HG03060 (cell line): ENCODE data around the gene ITPKC.

ENCODE experiments used
- ATAC-seq: cut with Tn5 transposase; IDR thresholded peaks from one replicate; pipeline ENCODE4 v1.9.1; 2021; ENCODE audit warnings: low read depth, moderate number of reproducible peaks; ENCODE audit not compliant: unreplicated experiment

The ITPKC gene

DNA sequence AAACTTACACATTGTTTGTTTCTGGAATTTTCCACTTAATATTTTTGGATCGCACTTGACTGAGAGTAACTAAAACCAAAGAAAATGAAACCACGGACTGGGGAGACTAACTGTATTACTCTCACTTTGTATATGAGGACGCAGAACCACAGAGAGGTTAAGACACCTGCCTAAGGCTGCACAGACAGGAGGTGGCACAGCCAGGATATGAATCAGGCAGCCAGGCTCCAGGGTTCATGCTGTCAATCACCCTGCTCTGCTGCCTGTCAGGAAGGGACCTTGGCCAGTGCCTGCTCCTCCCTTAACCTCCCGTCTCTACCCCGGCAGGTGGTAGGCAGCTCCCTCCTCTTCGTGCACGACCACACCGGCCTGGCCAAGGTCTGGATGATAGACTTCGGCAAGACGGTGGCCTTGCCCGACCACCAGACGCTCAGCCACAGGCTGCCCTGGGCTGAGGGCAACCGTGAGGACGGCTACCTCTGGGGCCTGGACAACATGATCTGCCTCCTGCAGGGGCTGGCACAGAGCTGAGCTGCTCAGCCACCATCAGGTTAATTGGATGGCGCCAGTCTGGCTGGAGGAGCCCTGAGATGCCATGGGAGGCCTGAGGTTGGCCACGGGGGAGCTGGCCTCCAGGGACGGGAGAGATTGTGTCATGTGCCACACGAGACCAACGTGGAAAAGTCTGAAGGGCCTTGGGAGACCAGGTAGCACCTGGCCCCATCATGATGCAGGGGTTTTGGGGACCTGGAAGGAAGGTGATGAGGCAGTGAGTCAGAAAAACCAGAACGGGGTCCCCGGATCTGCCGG is 22.3 kb downstream of the ITPKC start:
- no peak for ATAC-seq

DNA sequence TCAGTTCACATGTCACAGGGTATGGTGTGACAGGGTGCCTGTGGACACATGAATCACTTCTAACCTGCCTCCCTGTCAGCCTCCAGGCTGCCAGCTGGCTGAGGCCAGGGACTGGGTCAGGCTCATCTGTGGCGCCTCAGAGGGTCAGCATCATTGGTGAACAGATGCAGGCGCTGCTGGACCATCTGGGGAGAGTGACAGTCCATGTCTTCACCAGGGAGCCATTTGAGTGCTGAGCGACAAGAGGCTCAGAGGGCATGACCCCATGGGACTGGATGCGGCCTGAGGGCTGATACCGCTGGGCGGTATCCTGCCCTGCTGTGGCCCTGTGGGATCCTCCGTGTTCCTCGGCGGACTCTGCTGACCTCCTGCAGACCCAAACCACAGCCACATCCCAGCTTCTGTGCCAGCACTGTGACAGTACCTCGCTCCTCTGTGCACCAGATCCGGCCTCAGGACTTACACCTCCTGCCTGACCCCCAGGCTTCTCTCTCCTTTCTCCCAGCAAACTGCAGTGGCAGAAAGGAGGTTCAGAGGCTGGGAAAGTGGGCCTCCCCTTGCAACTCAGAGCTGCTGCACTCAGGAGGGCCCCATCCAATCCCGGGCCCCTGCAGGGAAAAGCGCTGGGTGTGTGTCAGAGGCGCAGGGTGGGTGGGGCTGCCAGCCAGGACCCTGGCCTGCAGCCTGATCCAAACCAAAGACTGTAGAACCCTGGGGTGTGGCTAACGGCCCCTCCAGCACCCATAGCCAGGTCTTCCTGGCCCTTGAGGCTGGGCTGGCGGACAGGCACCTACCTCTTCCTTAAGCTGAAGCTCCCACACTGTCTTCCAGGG is 23.2 kb downstream of the ITPKC start:
- no peak for ATAC-seq

DNA sequence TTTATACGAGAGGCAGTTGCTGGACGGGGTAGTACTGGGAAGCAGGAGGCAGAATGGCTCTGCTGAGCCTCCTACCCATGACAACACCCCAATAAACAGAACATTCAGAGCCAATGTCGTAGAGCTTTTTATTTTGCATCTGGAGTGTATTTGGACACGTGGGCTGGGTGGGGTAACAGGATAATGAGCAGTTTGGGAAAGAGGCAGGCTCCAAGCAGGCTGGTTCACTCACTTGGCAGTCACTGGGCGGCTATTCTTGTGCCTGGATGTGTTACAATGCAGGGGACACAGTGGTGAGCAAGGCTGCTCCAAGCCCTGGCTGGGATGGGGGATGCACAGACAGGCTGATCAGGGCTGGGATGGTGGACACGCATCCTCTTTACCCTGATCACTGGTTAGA is 23.8 kb downstream of the ITPKC start:
- no peak for ATAC-seq

DNA sequence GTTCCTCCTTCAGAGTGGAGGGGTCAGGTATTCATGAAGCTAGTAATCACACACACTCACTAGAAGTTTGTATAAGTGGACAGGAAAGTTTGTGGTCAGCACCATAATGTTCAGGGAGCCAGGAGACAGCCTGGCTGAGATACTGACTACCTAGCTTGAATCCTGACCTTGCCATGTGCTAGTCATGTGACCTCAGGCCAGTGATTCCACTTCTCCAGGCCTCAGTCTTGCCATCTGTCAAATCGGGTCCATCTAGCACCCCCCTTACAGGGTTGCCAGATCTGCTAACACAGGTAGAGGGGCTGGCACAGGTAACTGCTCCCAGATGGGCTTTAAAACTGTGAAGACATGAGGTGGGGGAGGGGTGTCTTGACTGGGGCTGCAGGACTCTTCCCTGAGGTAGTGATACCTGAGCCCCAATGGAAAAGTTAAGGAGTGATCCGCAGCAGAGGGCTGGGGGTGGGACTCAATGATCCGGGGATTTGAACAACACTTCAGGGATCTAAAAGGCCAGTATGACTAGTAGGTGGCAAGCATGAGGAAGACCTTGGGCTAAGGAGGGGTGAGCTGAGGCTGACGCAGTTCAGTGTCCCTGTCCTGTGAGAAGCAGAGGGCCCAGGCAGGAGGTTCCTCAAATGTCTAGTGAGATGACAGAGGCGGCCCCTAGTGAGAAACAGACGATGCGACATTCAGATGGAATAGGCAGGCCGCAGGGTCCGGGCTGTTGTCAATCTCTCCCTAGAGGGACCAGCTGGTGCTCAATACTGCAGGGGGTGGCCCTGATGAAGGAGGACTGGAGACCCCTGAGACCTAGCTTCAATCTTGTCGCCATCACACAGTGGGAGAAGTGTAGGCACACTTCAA is 24.8 kb downstream of the ITPKC start:
- no peak for ATAC-seq

DNA sequence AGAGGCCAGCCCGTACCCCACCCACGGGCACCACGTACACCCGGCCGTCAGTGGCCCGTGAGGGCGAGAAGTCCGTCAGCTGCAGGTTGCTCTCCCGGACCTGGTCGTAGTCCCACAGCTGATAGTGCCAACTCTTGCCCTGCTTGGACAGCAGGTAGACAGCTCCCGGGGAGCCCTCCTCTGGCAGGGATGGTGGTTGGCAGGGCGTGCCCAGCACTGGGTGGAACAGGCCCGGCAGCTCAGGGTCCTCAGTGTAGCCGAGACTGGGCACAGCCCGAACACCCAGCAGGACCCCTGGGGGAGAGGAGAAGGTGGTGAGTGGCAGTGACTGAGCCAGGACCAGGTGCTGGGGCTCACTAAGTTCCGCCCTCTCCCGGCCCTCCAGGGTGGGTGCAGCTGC is 25.6 kb downstream of the ITPKC start:
- ATAC-seq: no peak

DNA sequence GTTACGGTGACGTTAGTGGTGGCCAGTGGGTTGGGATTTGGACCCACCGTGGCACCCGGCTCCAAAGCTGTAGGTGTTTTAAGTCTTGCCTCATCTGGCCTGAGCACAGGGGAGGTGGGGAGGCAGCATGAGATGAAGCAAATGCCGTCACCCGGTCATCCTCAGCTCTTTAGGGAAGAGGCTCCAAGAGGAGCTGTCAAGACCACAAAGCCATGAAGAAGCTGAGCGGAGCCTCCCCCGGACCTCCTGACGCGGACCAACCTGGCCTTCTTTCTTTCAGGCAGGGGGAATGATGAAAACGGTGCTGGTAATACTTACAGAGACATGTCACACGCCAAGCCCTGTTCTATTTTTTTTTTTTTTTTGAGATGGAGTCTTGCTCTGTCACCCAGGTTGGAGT is 26.0 kb downstream of the ITPKC start:
- ATAC-seq: no peak

DNA sequence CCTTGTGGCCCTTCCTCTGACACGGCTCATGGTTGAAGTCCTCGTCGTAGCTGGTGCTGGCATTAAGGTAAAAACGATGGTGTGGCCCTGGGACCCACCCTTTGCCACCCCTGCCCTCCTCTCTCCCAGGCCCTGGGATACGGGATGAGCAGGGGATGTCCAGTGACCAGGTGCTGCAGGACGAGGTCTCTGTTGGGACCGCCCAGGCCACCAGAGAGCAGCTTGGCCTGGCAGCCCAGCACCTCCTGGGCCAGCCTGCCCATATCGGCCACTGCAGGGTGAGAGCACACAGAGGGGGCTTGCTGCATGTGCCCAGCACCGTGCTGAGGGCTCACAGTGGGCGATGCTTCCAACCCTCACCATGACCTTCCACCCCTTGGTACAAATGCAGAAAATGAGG is 27.0 kb downstream of the ITPKC start:
- no peak for ATAC-seq

DNA sequence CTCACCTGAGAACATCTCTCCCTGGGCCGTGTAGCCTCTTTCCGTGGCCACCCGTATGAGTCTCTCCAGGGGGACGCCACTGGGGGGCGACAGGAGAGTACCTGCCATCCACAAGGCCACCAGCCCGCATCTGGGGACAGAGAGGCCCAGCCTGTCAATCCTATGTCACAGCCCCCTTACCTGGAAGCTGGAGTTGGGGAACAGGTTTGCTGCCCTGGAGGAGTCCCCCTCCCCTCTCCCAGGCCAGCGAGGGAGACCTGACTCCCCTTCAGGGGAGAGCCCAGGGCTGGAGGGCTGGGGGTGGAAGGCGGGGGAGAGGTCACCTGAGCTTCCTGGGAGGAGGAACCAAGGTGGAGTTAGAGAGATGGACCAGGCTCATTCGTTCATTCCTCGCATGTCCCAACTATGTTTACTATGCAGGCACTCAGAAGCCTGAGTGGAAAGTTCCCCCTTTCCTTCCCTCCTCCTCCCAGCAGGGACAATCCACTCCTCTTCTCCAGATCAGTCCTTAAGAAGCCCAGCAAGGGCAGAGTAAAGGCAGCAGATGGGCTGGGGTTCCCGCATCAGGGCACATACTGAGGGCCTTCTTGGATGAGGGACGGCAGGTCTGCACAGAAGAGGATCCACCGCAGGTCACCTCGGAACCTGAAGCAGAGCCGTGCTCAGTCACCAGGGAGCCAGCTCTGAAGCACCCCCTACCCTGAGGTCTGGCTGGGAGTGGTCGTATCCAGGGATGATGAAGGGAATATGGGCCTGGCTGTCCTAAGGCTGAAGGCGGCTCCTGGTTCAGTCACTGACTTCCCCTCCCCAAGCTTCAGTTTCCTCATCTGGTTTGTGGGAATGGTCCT is 27.9 kb downstream of the ITPKC start:
- no peak for ATAC-seq

DNA sequence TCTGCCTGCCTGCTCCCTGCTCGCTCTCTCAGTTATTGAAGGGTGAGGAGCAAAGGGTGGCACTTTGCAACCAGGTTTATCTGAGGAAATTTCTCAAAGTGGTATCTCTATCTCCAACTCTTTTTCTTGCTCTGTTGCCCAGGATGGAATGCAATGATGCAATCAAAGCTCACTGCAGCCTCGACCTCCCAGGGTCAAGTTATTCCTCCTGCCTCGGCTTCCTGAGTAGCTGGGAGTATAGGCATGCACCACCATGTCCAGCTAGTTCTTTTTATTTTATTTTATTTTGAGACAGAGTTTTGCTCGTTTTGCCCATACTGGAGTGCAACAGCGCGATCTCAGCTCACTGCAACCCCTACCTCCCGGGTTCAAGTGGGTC is 28.5 kb downstream of the ITPKC start:
- ATAC-seq: no peak

DNA sequence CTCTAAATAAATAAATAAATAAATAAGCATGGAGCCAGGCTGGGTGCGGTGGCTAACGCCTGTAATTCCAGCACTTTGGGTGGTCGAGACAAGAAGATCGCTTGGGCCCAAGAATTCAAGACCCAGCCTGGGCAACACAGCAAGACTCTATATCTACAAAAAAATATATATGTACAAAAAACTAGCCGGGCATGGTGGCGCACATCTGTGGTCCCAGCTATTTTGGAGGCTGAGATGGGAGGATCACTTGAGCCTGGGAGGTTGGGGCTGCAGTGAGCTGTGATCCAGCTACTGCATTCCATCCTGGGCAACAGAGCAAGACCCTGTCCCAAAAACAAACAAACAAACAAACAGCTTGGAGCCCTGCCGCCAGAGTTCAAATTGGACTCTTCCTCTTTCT is 30.6 kb downstream of the ITPKC start:
- ATAC-seq: no peak

DNA sequence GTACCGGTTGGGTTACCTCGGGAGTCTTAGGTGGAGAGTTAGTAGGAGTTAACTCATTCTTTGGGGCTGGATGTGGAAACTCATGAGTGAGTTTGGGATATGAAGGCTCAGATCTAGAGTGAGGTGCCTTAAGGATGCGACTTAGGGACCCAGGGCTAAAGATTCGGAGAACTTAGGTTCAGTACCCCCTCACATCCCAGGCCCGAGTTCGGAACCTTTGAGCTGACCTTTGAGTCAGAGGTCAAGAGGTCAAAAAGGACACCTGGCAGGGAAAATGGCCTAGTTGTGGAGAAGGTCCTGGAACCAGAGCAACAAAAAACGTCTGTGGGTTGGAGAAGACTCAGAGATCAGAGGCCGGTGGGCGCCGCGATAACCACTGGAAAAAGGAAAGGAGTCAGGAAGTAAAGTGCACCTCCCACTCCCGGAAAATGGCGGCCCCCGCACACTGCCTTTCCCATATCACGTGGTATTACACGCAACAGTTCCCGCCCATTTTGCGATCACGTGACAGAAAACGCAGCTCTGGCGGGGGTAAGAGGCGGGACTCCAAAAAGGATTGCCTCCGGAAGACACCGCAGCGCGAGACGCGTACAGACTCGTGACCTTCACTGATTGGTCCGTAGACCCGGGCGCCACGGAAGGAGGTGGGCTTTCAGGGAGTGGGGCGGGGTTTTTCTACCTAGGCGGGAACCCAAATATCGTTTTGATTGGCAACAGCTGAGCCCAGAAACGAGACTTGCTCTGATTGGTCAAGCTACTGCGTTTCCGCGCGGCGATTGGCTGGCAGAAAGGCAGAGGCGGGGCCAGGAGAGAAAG is 33.4 kb downstream of the ITPKC start, which contains the start of gene ACTMAP:
TSS of gene ACTMAP (minus strand) at position 420 of the 816 bp plus-strand sequence. CDS start 674 bp downstream, outside the sequence.
- peak; percentile 61 for ATAC-seq

DNA sequence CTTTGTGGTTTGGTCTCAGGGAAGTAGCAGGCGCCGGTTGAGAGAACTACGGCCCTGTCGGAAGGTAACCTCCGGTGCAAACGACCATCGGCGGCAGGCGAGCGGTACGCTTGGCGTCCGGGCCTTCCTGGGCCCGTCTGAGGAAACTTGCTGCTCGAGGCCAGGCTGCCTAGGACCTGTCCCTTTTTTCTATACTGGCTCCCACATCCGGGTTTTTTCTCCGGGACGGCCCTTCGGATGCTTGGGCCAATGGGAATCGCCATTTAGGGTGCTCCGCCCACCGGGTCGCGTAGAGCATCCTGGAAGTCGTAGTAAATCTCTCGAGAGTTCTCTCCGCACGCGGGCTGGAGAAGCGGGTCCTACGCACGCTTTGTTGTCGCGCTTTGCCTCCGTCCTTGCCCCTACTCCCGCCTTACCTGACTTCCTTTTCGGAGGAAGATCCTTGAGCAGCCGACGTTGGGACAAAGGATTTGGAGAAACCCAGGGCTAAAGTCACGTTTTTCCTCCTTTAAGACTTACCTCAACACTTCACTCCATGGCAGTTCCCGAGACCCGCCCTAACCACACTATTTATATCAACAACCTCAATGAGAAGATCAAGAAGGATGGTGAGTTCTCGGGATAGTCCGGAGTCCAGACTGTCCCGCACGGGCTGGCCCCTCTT is 34.1 kb downstream of the ITPKC start, which contains the start of gene SNRPA:
TSS of gene SNRPA (plus strand) at position 330 of the 664 bp plus-strand sequence. CDS start at position 536, 206 bp downstream.
- ATAC-seq: peak; percentile 40

DNA sequence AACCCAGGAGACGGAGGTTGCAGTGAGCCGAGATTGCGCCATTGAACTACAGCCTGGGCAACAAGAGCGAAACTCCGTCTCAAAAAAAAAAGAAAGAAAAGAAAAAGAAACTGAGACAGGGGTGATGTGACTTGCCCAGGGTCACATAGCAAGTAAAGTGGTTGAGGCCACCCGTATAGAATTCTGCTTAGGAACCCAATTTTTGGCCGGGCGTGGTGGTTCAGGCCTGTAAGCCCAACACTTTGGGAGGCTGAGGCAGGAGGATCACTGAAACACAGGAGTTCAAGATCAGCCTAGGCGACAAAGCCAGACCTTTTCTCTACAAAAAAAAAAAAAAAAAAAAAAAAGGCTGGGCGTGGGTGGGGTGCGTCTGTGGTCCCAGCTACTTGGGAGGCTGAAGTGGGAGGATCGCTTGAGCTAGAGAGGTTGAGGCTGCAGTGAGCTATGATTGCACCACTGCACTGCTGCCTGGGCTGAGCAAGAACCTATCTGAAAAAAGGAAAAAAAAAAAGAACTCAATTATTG is 35.4 kb downstream of the ITPKC start:
- ATAC-seq: no peak

DNA sequence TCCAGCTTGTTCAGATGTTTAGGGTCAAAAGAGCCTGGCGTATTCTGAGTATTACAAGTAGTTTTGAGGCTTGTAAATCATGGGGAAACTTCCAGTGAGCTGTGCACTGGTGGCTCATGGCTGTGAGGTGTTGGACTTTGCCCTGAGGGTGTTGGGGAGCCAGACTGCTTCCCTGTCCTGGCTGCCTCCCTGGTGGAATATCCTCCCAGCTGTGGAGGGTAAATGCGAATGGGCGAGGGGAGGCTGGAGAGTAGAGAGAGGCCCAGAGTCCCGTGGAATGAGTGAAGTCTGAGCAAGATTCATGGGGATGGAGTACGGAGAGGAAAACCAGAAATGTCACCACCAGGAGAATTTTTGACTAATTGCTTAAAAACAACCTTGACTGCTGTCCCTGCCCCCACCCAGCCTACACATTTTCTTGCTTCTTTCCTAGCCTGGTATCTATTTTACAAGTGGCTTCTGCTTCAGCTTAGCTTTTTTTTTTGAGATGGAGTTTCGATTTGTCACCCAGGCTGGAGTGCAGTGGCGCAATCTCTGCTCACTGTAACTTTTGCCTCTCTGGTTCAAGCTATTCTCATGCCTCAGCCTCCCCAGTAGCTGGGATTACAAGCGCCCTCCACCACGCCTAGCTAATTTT is 37.8 kb downstream of the ITPKC start:
- no peak for ATAC-seq

DNA sequence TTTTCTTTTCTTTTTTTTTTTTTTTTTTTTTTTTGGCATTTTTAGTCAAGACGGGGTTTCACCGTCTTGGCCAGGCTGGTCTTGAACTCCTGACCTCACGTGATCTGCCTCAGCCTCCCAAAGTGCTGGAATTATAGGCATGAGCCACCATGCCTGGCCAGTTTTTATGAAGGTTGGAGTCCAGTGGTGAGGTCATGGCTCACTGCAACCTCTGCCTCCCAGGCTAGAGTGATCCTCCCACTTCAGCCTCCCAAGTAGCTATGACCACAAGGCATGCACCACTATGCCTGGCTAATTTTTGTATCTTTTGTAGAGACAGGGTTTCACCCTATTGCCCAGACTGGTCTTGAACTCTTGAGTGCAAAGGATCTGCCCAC is 38.3 kb downstream of the ITPKC start:
- no peak for ATAC-seq

DNA sequence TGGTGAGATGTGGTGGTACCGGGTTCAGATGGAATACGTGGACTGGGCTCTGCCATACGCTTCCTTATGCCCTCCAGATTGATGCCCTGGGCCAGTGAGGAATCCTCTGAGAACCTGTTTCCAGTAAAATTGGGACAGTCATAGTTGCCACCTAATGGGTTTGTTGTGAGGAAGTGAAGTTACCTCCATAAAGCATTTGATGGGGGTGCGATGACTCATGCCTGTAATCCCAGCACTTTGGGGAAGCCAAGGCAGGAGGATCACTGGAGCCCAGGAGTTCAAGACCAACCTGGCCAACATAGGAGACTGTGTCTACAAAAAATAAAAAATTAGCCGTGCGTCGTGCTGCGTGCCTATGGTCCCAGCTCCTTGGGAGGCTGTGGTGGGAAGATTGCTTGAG is 38.9 kb downstream of the ITPKC start:
- no peak for ATAC-seq

DNA sequence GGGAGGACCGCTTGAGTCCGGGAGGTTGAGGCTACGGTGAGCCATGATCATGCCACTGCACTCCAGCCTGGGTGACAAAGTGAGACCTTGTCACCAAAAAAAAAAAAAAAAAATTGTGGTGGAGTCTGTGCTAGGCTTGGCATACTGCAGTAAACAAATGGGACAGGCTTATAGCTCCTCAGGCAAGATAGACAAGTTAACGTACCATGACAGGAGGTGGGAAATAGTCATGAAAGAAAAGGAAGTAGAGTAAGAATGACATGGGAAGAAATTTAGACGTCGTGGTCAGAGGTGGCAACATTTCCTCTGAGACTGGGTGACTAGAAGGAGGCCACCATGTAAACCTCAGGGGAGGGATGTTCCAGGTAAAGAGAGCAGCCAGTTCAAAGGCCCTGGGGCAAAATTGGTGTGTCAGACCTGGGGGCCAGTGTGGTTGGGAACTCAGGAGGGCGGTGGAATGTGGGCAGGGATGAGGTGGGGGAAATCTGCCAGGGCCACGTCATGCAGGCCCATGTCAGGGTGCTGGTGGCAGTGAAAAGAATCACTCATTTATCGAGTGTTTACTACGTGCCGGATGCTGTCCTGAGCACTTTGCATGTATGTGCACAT is 39.7 kb downstream of the ITPKC start:
- ATAC-seq: no peak
